Caco-2 (cell line): ENCODE data around the gene TMA7B. TPM values are rescaled to one million over a fixed set of nuclear protein-coding genes. Genes with fewer than 3 reads are reported as not detected.

ENCODE experiments used
- BruUV-seq: library from RNA; stranded (reverse); fragments of 400-500 nt; replicated peaks from 2 replicates; lab custom pipeline; 2021; lab: Mats Ljungman, UMichigan
- CTCF ChIA-PET: fragments of 300-600 bp; sonication (Branson Sonifier 250); formaldehyde crosslinking; loops from one replicate; lab custom pipeline; 2022; ENCODE audit warnings: antibody characterized with exemption; lab: Charles Lee
- POLR2A ChIA-PET: fragments of 300-600 bp; sonication (Branson Sonifier 250); formaldehyde crosslinking; loops from one replicate; lab custom pipeline; 2022; ENCODE audit warnings: antibody characterized with exemption; lab: Charles Lee
- DNase-seq, 2 experiments: peaks; one replicate each; pipeline versions ENCODE4 v3.0.0 to v3.0.0-alpha.2; 2020 to 2022
- H3K27me3 ChIP-seq: replicated peaks from 2 replicates; pipeline ENCODE4 v1.6.0; 2011; ENCODE audit warnings: low read length; ENCODE audit not compliant: control insufficient read depth, insufficient read depth
- H3K36me3 ChIP-seq: 2 replicates; pipeline ENCODE4 v1.5.1; 2011; ENCODE audit warnings: low read length; ENCODE audit not compliant: control insufficient read depth, insufficient read depth
- H3K4me1 ChIP-seq: fragments of 250-450 bp; sonication (Bioruptor Pico); 2 replicates; pipeline ENCODE4 v1.5.1; 2020; ENCODE audit warnings: mild to moderate bottlenecking
- H3K4me3 ChIP-seq: 2 replicates; pipeline ENCODE4 v1.5.1; 2011; ENCODE audit warnings: low read depth, mild to moderate bottlenecking, control low read depth, low read length
- H3K9me3 ChIP-seq: fragments of 250-450 bp; sonication (Bioruptor Pico); 2 replicates; pipeline ENCODE4 v1.5.1; 2020; ENCODE audit warnings: mild to moderate bottlenecking, moderate library complexity
- H3K27ac Mint-ChIP-seq: one replicate; pipeline ENCODE4 v1.8.0; 2022; ENCODE audit warnings: mixed read lengths; ENCODE audit not compliant: unreplicated experiment
- H3K27me3 Mint-ChIP-seq: one replicate; pipeline ENCODE4 v1.8.0; 2022; ENCODE audit warnings: mixed read lengths; ENCODE audit not compliant: insufficient read depth, unreplicated experiment
- H3K36me3 Mint-ChIP-seq: one replicate; pipeline ENCODE4 v1.8.0; 2022; ENCODE audit warnings: mild to moderate bottlenecking, mixed read lengths; ENCODE audit not compliant: insufficient read depth, unreplicated experiment
- H3K4me1 Mint-ChIP-seq: one replicate; pipeline ENCODE4 v1.8.0; 2022; ENCODE audit warnings: low read depth, mixed read lengths; ENCODE audit not compliant: unreplicated experiment
- H3K4me3 Mint-ChIP-seq: one replicate; pipeline ENCODE4 v1.8.0; 2022; ENCODE audit warnings: mild to moderate bottlenecking, moderate library complexity, mixed read lengths; ENCODE audit not compliant: unreplicated experiment
- H3K9me3 Mint-ChIP-seq: one replicate; pipeline ENCODE4 v1.8.0; 2022; ENCODE audit warnings: mixed read lengths; ENCODE audit not compliant: unreplicated experiment
- intact Hi-C: fragments of 100-400 bp; cut with micrococcal nuclease; formaldehyde crosslinking; loops from one replicate; pipeline ENCODE4 v1.10.0; 2022; ENCODE audit not compliant: unreplicated experiment
- total RNA-seq: library from RNA; stranded (reverse); gene quantifications from 2 replicates; pipeline ENCODE4 v1.2.3, GENCODE V29; 2022
- TF ChIP-seq, protein P1 (sequence below), 2 experiments: fragments of 200-600 bp in 1 of 2; IDR thresholded peaks; 1 replicate in 1 of 2; 2 replicates in 1 of 2; pipeline versions ENCODE4 v1.5.1 to v1.8.0; 2011 to 2022; ENCODE audit warnings: antibody characterized with exemption in 1 of 2, control low read depth in 1 of 2, inconsistent platforms in 1 of 2, low read depth in 1 of 2, low read length in 1 of 2, mild to moderate bottlenecking in 1 of 2, moderate library complexity in 1 of 2; ENCODE audit not compliant: insufficient read depth in 1 of 2, severe bottlenecking in 1 of 2, unreplicated experiment in 1 of 2

TMA7B gene
- total RNA-seq, 1 experiment from 2014 or later: not detected

DNA sequence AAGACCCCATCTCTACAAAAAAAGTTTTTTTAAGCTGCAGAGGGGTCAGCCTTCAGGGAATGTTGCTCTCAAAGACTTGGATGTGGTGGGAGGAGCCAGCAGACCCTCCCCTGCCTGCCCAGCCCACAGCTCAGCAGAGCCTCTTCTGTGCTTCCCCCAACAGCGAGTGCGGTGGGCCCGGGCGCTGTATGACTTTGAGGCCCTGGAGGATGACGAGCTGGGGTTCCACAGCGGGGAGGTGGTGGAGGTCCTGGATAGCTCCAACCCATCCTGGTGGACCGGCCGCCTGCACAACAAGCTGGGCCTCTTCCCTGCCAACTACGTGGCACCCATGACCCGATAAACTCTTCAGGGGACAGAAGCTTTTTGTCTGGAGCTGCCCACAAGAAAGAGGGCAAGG, 10.5 kb downstream of the TMA7B start:
- POLR2A ChIA-PET: no interaction called here
- H3K9me3 ChIP-seq: no peaks in the 10 kb centered on the region
- H3K4me3 ChIP-seq: no peak overlapping the region
- Mint-ChIP-seq H3K9me3 (no peaks in the 10 kb centered on the region), H3K4me3 (no peak overlapping the region), H3K27me3 (peaks cover 3% of the 10 kb centered on the region), H3K27ac (no peak overlapping the region), H3K36me3 (no peaks in the 10 kb centered on the region), H3K4me1 (peaks cover 11% of the 10 kb centered on the region)
- intact Hi-C loops: no loop called here
- H3K27me3 ChIP-seq: no peaks in the 10 kb centered on the region; the same call in 1 of the 2 replicates
- no peaks in the 10 kb centered on the region for H3K36me3 ChIP-seq
- BruUV-seq: no TSS peak
- peaks cover 7% of the 10 kb centered on the region; the same call in 1 of the 2 replicates for H3K4me1 ChIP-seq
- CTCF ChIA-PET: interaction anchor here (0.9 kb wide), 1 partner anchor 21 kb away, joined by 5 read pairs; no protein-coding TSS in a partner anchor
- DNase-seq: no peak
- TF ChIP-seq, protein P1, sequence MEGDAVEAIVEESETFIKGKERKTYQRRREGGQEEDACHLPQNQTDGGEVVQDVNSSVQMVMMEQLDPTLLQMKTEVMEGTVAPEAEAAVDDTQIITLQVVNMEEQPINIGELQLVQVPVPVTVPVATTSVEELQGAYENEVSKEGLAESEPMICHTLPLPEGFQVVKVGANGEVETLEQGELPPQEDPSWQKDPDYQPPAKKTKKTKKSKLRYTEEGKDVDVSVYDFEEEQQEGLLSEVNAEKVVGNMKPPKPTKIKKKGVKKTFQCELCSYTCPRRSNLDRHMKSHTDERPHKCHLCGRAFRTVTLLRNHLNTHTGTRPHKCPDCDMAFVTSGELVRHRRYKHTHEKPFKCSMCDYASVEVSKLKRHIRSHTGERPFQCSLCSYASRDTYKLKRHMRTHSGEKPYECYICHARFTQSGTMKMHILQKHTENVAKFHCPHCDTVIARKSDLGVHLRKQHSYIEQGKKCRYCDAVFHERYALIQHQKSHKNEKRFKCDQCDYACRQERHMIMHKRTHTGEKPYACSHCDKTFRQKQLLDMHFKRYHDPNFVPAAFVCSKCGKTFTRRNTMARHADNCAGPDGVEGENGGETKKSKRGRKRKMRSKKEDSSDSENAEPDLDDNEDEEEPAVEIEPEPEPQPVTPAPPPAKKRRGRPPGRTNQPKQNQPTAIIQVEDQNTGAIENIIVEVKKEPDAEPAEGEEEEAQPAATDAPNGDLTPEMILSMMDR (IDR thresholded peaks at IDR 0.05; ENCODE audit: insufficient read depth in 1 of 2, low read depth in 1 of 2, low read length in 1 of 2, severe bottlenecking in 1 of 2, unreplicated experiment in 1 of 2): no peak

DNA sequence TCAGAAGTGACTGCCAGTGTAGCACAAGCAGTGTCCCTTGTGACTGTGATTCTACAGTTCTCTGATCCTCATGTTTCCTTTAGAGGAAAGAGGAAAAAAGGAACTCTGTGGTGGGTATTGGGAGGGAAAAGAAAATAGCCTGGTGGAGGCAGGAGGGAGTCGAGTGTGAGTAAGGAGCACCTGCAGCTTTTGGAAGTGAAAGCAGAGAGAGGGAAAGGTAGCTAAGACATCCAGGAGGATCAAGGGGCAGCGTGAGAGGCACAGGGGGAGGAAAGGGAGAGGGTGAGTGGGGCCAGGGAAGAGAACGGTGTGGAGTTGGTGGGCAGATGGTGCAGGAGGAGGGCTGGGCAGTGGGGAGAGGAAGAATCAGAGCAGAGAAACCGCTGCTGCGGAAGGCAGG, 12.4 kb downstream of the TMA7B start:
- POLR2A ChIA-PET: no interaction called here

DNA sequence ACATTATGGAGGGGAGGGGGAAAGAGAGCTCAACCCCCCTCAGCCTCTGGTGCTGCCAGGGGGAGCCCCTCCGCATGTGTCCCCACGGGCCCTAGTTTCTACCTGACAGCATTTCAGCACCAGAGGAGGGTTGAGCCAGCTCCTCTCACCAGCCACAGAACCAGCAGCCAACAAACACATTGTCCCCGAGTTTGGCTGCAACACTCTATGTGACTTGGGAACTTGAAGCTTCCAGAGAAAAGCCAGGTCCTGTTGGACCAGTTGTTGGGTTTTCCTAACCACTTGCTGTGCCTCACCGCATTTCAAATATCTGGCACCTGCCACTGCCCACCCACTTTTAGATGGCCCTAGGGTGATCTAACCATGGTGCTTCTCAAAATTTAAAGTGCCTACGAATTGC, 13.5 kb downstream of the TMA7B start:
- H3K4me1 Mint-ChIP-seq: no peaks in the 10 kb centered on the region
- TF ChIP-seq, protein P1 (IDR thresholded peaks at IDR 0.05; ENCODE audit: insufficient read depth in 1 of 2, low read depth in 1 of 2, low read length in 1 of 2, severe bottlenecking in 1 of 2, unreplicated experiment in 1 of 2): no peak
- H3K9me3 Mint-ChIP-seq: no peaks in the 10 kb centered on the region
- Histone ChIP-seq H3K27me3 (no peaks in the 10 kb centered on the region; the same call in 1 of the 2 replicates), H3K36me3 (no peaks in the 10 kb centered on the region), H3K4me3 (no peak overlapping the region), H3K4me1 (no peaks in the 10 kb centered on the region), H3K9me3 (no peaks in the 10 kb centered on the region)
- peaks cover 6% of the 10 kb centered on the region for H3K27me3 Mint-ChIP-seq
- no peak overlapping the region for H3K4me3 Mint-ChIP-seq
- BruUV-seq: no TSS peak
- H3K27ac Mint-ChIP-seq: no peak overlapping the region
- POLR2A ChIA-PET: no interaction called here
- intact Hi-C loops: no loop called here
- H3K36me3 Mint-ChIP-seq: no peaks in the 10 kb centered on the region
- CTCF ChIA-PET: interaction anchor here (0.5 to 1.3 kb wide), 2 partner anchors 20 to 50 kb away, joined by 3 to 4 read pairs; no protein-coding TSS in a partner anchor
- DNase-seq: no peak

More for the DNA sequence above, 12.4 kb downstream of the TMA7B start:
- Histone ChIP-seq H3K27me3 (no peaks in the 10 kb centered on the region; the same call in 1 of the 2 replicates), H3K36me3 (no peaks in the 10 kb centered on the region), H3K4me1 (no peaks in the 10 kb centered on the region), H3K4me3 (no peak overlapping the region), H3K9me3 (no peaks in the 10 kb centered on the region)
- no peak overlapping the region for H3K4me3 Mint-ChIP-seq
- TF ChIP-seq, protein P1 (IDR thresholded peaks at IDR 0.05; ENCODE audit: insufficient read depth in 1 of 2, low read depth in 1 of 2, low read length in 1 of 2, severe bottlenecking in 1 of 2, unreplicated experiment in 1 of 2): no peak
- no peak for DNase-seq
- BruUV-seq: no TSS peak
- no peaks in the 10 kb centered on the region for H3K9me3 Mint-ChIP-seq
- no peak overlapping the region for H3K27ac Mint-ChIP-seq
- intact Hi-C loops: no loop called here
- CTCF ChIA-PET: interaction anchor here (1.3 kb wide), 1 partner anchor 19 kb away, joined by 4 read pairs; no protein-coding TSS in a partner anchor
- peaks cover 3% of the 10 kb centered on the region for H3K27me3 Mint-ChIP-seq
- H3K36me3 Mint-ChIP-seq: no peaks in the 10 kb centered on the region
- H3K4me1 Mint-ChIP-seq: no peaks in the 10 kb centered on the region
